K562 (cell line): ENCODE results near the gene FARSA. TPM values are rescaled to one million over a fixed set of nuclear protein-coding genes. Genes with fewer than 3 reads are reported as not detected.

Source experiments
- ATAC-seq: fragments of 200-7000 bp; cut with Tn5 transposase; 3 replicates; pipeline ENCODE4 v1.9.1; 2020; ENCODE audit warnings: moderate library complexity
- BruUV-seq: library from RNA; stranded (reverse); fragments of 400-500 nt; replicated peaks from 2 replicates; lab custom pipeline; 2021; lab: Mats Ljungman, UMichigan
- CTCF ChIA-PET: fragments of 300-600 bp; formaldehyde crosslinking; extraction: SDS; loops from one replicate; lab custom pipeline; 2021; ENCODE audit warnings: low intra/inter-chr PET ratio; lab: Yijun Ruan, JAX
- POLR2A ChIA-PET: fragments of 300-600, 350-650 bp; sonication (Branson Sonifier 250); formaldehyde crosslinking; extraction: SDS; loops from one replicate; lab custom pipeline; 2021; ENCODE audit warnings: antibody characterized with exemption, inconsistent platforms; lab: Yijun Ruan, JAX
- DNase-seq, 4 experiments: peaks; one replicate each; pipeline versions ENCODE4 v3.0.0 to v3.0.0-alpha.2; 2011 to 2018; ENCODE audit warnings: low spot score in 3 of 4, mixed read lengths in 3 of 4; ENCODE audit errors: extremely low read depth in 1 of 4
- FAIRE-seq: peaks from 2 replicates; lab custom pipeline; 2011; peaks lifted over from hg19 to GRCh38; lab: Jason Lieb, UNC
- H2AFZ ChIP-seq: 2 replicates; pipeline ENCODE4 v1.6.0; 2011; ENCODE audit warnings: low read depth, low read length, control low read depth, inconsistent platforms
- H3K27ac ChIP-seq: fragments of 200-600 bp; 3 replicates; pipeline ENCODE4 v1.8.0; 2011; ENCODE audit warnings: low read depth, mild to moderate bottlenecking, control low read depth, inconsistent platforms, low read length, moderate library complexity, mixed read lengths; ENCODE audit errors: extremely low read depth
- H3K27me3 ChIP-seq, 2 experiments: fragments of 300-600 bp in 1 of 2; 2 replicates in 1 of 2; 3 replicates in 1 of 2; pipeline versions ENCODE4 v1.6.0 to v1.8.0; 2011; ENCODE audit warnings: inconsistent platforms in 2 of 2, low read length in 2 of 2, mild to moderate bottlenecking in 1 of 2, mixed read lengths in 1 of 2, moderate library complexity in 1 of 2; ENCODE audit not compliant: control insufficient read depth in 2 of 2, insufficient read depth in 2 of 2
- H3K36me3 ChIP-seq: fragments of 300-600 bp; 3 replicates; pipeline ENCODE4 v1.8.0; 2011; ENCODE audit warnings: mild to moderate bottlenecking, low read length, inconsistent platforms; ENCODE audit not compliant: control insufficient read depth, insufficient read depth
- H3K4me1 ChIP-seq, 2 experiments: fragments of 200-600 bp in 1 of 2; replicated peaks in 1 of 2; 2 replicates in 1 of 2; 3 replicates in 1 of 2; pipeline versions ENCODE4 v1.5.1 to v1.8.0; 2011; ENCODE audit warnings: inconsistent platforms in 2 of 2, low read length in 2 of 2, mild to moderate bottlenecking in 1 of 2, mixed read lengths in 1 of 2, moderate library complexity in 1 of 2; ENCODE audit not compliant: control insufficient read depth in 2 of 2, insufficient read depth in 2 of 2
- H3K4me2 ChIP-seq: 2 replicates; pipeline ENCODE4 v1.6.1; 2011; ENCODE audit warnings: low read length, control low read depth, inconsistent platforms, mixed read lengths; ENCODE audit not compliant: insufficient read depth
- H3K4me3 ChIP-seq: fragments of 200-600 bp; sonication (generic), shearing (Covaris generic); 2 replicates; pipeline ENCODE4 v1.5.1; 2016; ENCODE audit warnings: control low read depth, inconsistent platforms
- H3K79me2 ChIP-seq: fragments of 200-600 bp; 3 replicates; pipeline ENCODE4 v1.8.0; 2011; ENCODE audit warnings: low read length, inconsistent platforms; ENCODE audit not compliant: control insufficient read depth, insufficient read depth
- H3K9ac ChIP-seq, 2 experiments: 2 replicates each; pipeline versions ENCODE4 v1.6.0 to v1.6.1; 2011; ENCODE audit warnings: low read depth in 2 of 2, low read length in 2 of 2, control low read depth in 1 of 2, inconsistent platforms in 1 of 2, mild to moderate bottlenecking in 1 of 2, mixed read lengths in 1 of 2; ENCODE audit not compliant: insufficient read depth in 1 of 2
- H3K9me1 ChIP-seq: one replicate; pipeline ENCODE4 v1.6.0; 2011; ENCODE audit warnings: inconsistent platforms, mild to moderate bottlenecking, low read length, moderate library complexity; ENCODE audit not compliant: control insufficient read depth, insufficient read depth
- H3K9me3 ChIP-seq: replicated peaks from 2 replicates; pipeline ENCODE4 v1.5.1; 2011; ENCODE audit warnings: low read depth, low read length, inconsistent platforms; ENCODE audit not compliant: control insufficient read depth, insufficient read depth
- H4K20me1 ChIP-seq: replicated peaks from 2 replicates; pipeline ENCODE4 v1.6.1; 2011; ENCODE audit warnings: low read length, inconsistent platforms, mixed read lengths; ENCODE audit not compliant: control insufficient read depth, insufficient read depth
- CREB1 ChIP-seq, 2 experiments: sonication (generic) in 1 of 2; formaldehyde crosslinking in 1 of 2; IDR thresholded peaks; 2 replicates each; pipeline versions ENCODE4 v1.6.1 to v1.8.0; 2012 to 2022; ENCODE audit warnings: inconsistent platforms in 1 of 2, mild to moderate bottlenecking in 1 of 2, missing genetic modification reagents in 1 of 2, moderate library complexity in 1 of 2
- ETV1 ChIP-seq: fragments of 450-650 bp; conservative IDR thresholded peaks from 2 replicates; pipeline ENCODE4 v1.6.1; 2016; ENCODE audit warnings: missing genetic modification characterization, control low read depth, low read depth, missing compliant biosample characterization
- FOXM1 ChIP-seq, 2 experiments: fragments of 450-650 bp in 1 of 2; sonication (generic) in 1 of 2; formaldehyde crosslinking in 1 of 2; IDR thresholded peaks; 2 replicates each; pipeline versions ENCODE4 v1.6.1 to v1.9.0; 2017 to 2022; ENCODE audit warnings: low read depth in 2 of 2, mild to moderate bottlenecking in 2 of 2, missing genetic modification reagents in 1 of 2, moderate library complexity in 1 of 2
- HDAC6 ChIP-seq: IDR thresholded peaks from 2 replicates; pipeline ENCODE4 v1.6.1; 2012; ENCODE audit warnings: low read depth, mild to moderate bottlenecking, control low read depth, inconsistent platforms, low read length, moderate library complexity
- MIER1 ChIP-seq: fragments of 450-650 bp; IDR thresholded peaks from 2 replicates; pipeline ENCODE4 v1.6.1; 2016; ENCODE audit warnings: antibody characterized with exemption, mild to moderate bottlenecking, low read depth
- NR4A1 ChIP-seq, 2 experiments: fragments of 250-450 bp in 1 of 2; fragments of 450-650 bp in 1 of 2; sonication (Bioruptor Pico) in 1 of 2; IDR thresholded peaks; 2 replicates each; pipeline versions ENCODE4 v1.4.0 to v1.6.1; 2016 to 2020; ENCODE audit warnings: mild to moderate bottlenecking in 2 of 2, missing compliant biosample characterization in 1 of 2, missing genetic modification characterization in 1 of 2, moderate library complexity in 1 of 2
- PHB ChIP-seq: fragments of 250-450 bp; sonication (Bioruptor Pico); IDR thresholded peaks from 2 replicates; pipeline ENCODE4 v1.5.0; 2021
- POLR2H ChIP-seq: IDR thresholded peaks from 2 replicates; pipeline ENCODE4 v1.6.1; 2016; ENCODE audit warnings: missing genetic modification characterization, low read depth, mild to moderate bottlenecking, control low read depth, missing compliant biosample characterization, moderate library complexity
- PRMT5 ChIP-seq: sonication (generic); formaldehyde crosslinking; IDR thresholded peaks from 2 replicates; pipeline ENCODE4 v1.5.0; 2020; ENCODE audit warnings: missing genetic modification reagents
- SRSF3 ChIP-seq: fragments of 200-400 bp; formaldehyde crosslinking; IDR thresholded peaks from 2 replicates; pipeline ENCODE4 v1.6.1; 2016; ENCODE audit warnings: mild to moderate bottlenecking, low read length, moderate library complexity; ENCODE audit not compliant: insufficient read depth
- TEAD4 ChIP-seq, 2 experiments: sonication (generic) in 1 of 2; formaldehyde crosslinking in 1 of 2; IDR thresholded peaks; 2 replicates each; pipeline versions ENCODE4 v1.6.1 to v1.8.0; 2012 to 2022; ENCODE audit warnings: borderline replicate concordance in 1 of 2, inconsistent platforms in 1 of 2, low read length in 1 of 2, mild to moderate bottlenecking in 1 of 2, missing genetic modification reagents in 1 of 2
- ZC3H4 ChIP-seq: sonication (generic); formaldehyde crosslinking; IDR thresholded peaks from 2 replicates; pipeline ENCODE4 v1.9.0; 2021; ENCODE audit warnings: missing genetic modification reagents, borderline replicate concordance
- ZNF121 ChIP-seq: sonication (generic); formaldehyde crosslinking; conservative IDR thresholded peaks from 2 replicates; pipeline ENCODE4 v1.8.0; 2022; ENCODE audit warnings: missing genetic modification reagents
- ZNF124 ChIP-seq: sonication (generic); formaldehyde crosslinking; IDR thresholded peaks from 2 replicates; pipeline ENCODE4 v1.8.1; 2022; ENCODE audit warnings: missing genetic modification reagents
- ZNF143 ChIP-seq: sonication (generic); formaldehyde crosslinking; IDR thresholded peaks from 2 replicates; pipeline ENCODE4 v1.9.0; 2022; ENCODE audit warnings: mild to moderate bottlenecking, missing genetic modification reagents
- ZNF347 ChIP-seq: fragments of 450-650 bp; formaldehyde crosslinking; IDR thresholded peaks from 2 replicates; pipeline ENCODE4 v1.4.0; 2020; ENCODE audit warnings: low read depth, mild to moderate bottlenecking, moderate library complexity
- ZNF592 ChIP-seq: fragments of 450-650 bp; IDR thresholded peaks from 2 replicates; pipeline ENCODE4 v1.6.1; 2017; ENCODE audit warnings: antibody characterized with exemption, mild to moderate bottlenecking
- ZNF668 ChIP-seq: fragments of 250-450 bp; sonication (Bioruptor Pico); IDR thresholded peaks from 2 replicates; pipeline ENCODE4 v1.8.0; 2022; ENCODE audit warnings: mild to moderate bottlenecking, inconsistent platforms
- WGBS: fragments of 100-300 bp; shearing (Covaris generic); methylation state at CpG from one replicate; pipeline ENCODE4 v1.1.6; 2016; ENCODE audit warnings: low coverage, mixed read lengths; ENCODE audit not compliant: insufficient coverage; ENCODE audit errors: missing lambda C conversion rate; 5-methylcytosine and 5-hydroxymethylcytosine counted together
- in situ Hi-C: fragments of 300-500 bp; cut with MboI; formaldehyde crosslinking; loops from 4 replicates; pipeline ENCODE4 v1.15.0; 2018; ENCODE audit warnings: inconsistent platforms, mixed read lengths
- intact Hi-C: fragments of 100-400 bp; cut with micrococcal nuclease; formaldehyde crosslinking; loops from 2 replicates; pipeline ENCODE4 v1.14.2; 2022
- polyA plus RNA-seq, 8 experiments: library from polyadenylated mRNA; depleted of rRNA in 4 of 8; stranded (reverse) in 5 of 8; unstranded in 3 of 8; fragments of >200 nt; fragmentation: Nextera tagmentation in 2 of 8; fragmentation: Illumina TruSeq in 1 of 8; extraction: Ambion mirVana in 2 of 8; extraction: Trizol in 1 of 8; gene quantifications; 2 replicates each; pipeline versions ENCODE4 v1.2.1 to v1.2.3, GENCODE V29; 2011 to 2014; ENCODE audit warnings: inconsistent platforms in 1 of 8, missing spikeins in 1 of 8
- total RNA-seq, 7 experiments: library from RNA; depleted of rRNA in 6 of 7; stranded (reverse); fragments of >200 nt in 6 of 7; fragmentation: Illumina TruSeq in 2 of 7; extraction: Trizol in 2 of 7; gene quantifications; 2 replicates each; pipeline versions ENCODE4 v1.2.1 to v1.2.3, GENCODE V29; 2011 to 2021; ENCODE audit warnings: low replicate concordance in 1 of 7

FARSA gene
- total and polyA plus RNA-seq, 9 of the 15 experiments (the other 6 are each of a cell fraction or from before 2014, with no cell fraction given): 25.2 to 237 (median 89.6) TPM

DNA sequence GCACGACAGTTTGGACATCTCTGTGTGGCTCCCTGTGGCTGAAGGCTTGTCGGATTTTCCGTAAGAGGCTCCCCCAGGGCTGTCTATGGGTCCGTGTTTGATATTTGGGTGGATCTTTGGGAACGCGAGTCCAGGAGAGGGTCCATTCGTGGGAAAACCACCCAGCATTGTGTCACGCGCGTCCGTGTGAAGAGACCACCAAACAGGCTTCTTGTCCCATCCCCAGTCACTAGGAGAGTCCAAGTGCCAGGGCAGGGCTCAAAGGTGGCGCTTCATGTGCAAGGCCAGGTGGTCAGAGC lies 48.9 kb downstream of the FARSA start:
- Histone ChIP-seq H3K4me2 (peak overlapping the region; percentile 100), H3K9ac (peak overlapping the region; percentile 90 to 94), H3K9me1 (no peaks in the 10 kb centered on the region), H4K20me1 (peaks cover 5% of the 10 kb centered on the region; the same call in 1 of the 2 replicates), H2AFZ (no peak overlapping the region; the same call in 1 of the 2 replicates), H3K27ac (peak overlapping the region; percentile 96), H3K4me1 (peaks cover 45 to 90% of the 10 kb centered on the region in 2 experiments; a peak in 4 of 5 replicates), H3K79me2 (peaks cover 78% of the 10 kb centered on the region), H3K4me3 (peak overlapping the region; percentile 70), H3K27me3 (no peaks in the 10 kb centered on the region), H3K36me3 (peaks cover 30% of the 10 kb centered on the region), H3K9me3 (no peaks in the 10 kb centered on the region)
- no TSS peak for BruUV-seq
- ATAC-seq: no peak
- DNase-seq: no peak
- no peak for FAIRE-seq
- 3% methylated on average over 12 of the region's 12 CpGs for WGBS
- intact Hi-C loops (no loop called here), in situ Hi-C loops (no loop called here)
- POLR2A ChIA-PET: interaction anchor here (0.5 to 5.9 kb wide), 14 partner anchors 12 to 212 kb away, joined by 3 to 37 read pairs (median 4); partner anchors contain the start of genes CALR, DAND5, RAD23A and SYCE2
- CTCF ChIA-PET: interaction anchor here (1.2 to 1.3 kb wide), 2 partner anchors 80 to 81 kb away, joined by 6 to 7 read pairs; no protein-coding TSS in a partner anchor
- TF ChIP-seq HDAC6: no peak
- peak; percentile 67; the same call in 1 of the 2 replicates for TF ChIP-seq ZNF668
- TF ChIP-seq NR4A1 (CRISPR knock-in tag; IDR thresholded peaks at IDR 0.05): no peak
- peak; percentile 80 for TF ChIP-seq NR4A1 (tag; IDR thresholded peaks at IDR 0.05)
- no peak for TF ChIP-seq ZNF592
- no peak for TF ChIP-seq ZC3H4 (CRISPR knock-in tag)
- no peak for TF ChIP-seq CREB1 (IDR thresholded peaks at IDR 0.05)
- 0 out of 2 replicates have a peak, but pooled peaks have one; percentile 10 for TF ChIP-seq CREB1 (CRISPR knock-in tag; IDR thresholded peaks at IDR 0.05)
- TF ChIP-seq TEAD4 (IDR thresholded peaks at IDR 0.05; ENCODE audit: low read length): 0 out of 2 replicates have a peak, but pooled peaks have one; percentile 5
- TF ChIP-seq TEAD4 (CRISPR knock-in tag; IDR thresholded peaks at IDR 0.05; ENCODE audit: borderline replicate concordance): no peak
- TF ChIP-seq ETV1: peak; percentile 79
- TF ChIP-seq MIER1: no peak
- TF ChIP-seq ZNF143 (CRISPR knock-in tag): 0 out of 2 replicates have a peak, but pooled peaks have one; percentile 19
- TF ChIP-seq PRMT5 (CRISPR knock-in tag): no peak
- 0 out of 2 replicates have a peak, but pooled peaks have one; percentile 32 for TF ChIP-seq ZNF124 (CRISPR knock-in tag)
- TF ChIP-seq FOXM1 (IDR thresholded peaks at IDR 0.05; ENCODE audit: low read depth): no peak
- no peak for TF ChIP-seq FOXM1 (CRISPR knock-in tag; IDR thresholded peaks at IDR 0.05; ENCODE audit: low read depth)
- no peak for TF ChIP-seq POLR2H (tag)
- TF ChIP-seq ZNF121 (CRISPR knock-in tag): 0 out of 2 replicates have a peak, but pooled peaks have one; percentile 17
- TF ChIP-seq SRSF3: 0 out of 2 replicates have a peak, but pooled peaks have one; percentile 57
- TF ChIP-seq PHB (CRISPR knock-in tag): peak; percentile 54; the same call in 1 of the 2 replicates
- TF ChIP-seq ZNF347: no peak; the same call in 1 of the 2 replicates
